SW 1271 (cell line): ENCODE results near the gene CYB561.

Experiments used
- DNase-seq, 2 experiments: peaks; one replicate each; lab custom pipeline; 2025; lab: John Stamatoyannopoulos, UW

CYB561 gene

DNA sequence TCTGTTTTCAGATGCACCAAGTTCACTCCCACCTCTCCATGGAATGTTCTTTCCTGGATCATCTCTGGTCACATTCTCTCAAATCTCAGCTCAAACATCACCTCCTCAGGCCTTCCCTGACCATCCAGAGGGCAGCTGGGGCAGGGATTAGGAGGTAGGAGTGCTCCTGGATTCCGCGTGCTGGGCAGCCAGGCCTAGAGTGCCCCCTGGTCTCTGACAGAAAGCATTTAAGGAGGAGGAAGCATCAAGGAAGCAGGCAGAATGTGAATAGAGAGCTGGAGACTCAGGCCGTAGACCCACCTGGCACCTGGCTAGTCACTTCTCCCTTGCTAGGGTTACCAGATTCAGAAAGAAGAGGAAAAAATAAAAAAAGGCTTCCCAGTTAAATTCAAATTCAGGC lies 2.5 kb upstream of the CYB561 start:
- no peak for DNase-seq

DNA sequence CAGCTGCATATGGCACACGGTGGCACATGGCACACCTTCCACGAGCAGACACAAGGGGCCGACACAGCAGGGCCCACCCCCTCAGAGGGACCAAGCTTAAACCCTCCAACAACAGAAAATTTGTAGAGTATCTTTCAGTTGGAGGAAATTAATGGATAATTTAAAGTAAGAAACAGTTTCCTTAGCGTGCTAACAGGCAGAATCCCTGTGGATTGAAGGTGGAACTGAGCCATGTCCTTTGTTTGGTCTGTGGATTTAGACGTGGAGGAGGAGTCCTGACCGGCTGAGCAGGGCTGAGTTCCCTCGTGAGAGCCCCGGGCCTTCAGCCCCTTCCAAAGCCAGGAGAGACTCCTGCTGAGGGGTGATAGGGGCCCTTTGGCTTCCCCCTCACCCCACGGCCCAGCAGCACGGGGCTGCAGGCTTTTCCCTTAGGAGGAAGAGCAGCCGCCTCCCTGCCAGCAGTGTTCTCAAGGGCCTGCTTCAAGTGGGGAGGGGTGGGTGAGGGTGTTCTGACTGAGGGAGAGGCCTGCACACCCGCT lies 1.4 kb upstream of the CYB561 start:
- no peak for DNase-seq

DNA sequence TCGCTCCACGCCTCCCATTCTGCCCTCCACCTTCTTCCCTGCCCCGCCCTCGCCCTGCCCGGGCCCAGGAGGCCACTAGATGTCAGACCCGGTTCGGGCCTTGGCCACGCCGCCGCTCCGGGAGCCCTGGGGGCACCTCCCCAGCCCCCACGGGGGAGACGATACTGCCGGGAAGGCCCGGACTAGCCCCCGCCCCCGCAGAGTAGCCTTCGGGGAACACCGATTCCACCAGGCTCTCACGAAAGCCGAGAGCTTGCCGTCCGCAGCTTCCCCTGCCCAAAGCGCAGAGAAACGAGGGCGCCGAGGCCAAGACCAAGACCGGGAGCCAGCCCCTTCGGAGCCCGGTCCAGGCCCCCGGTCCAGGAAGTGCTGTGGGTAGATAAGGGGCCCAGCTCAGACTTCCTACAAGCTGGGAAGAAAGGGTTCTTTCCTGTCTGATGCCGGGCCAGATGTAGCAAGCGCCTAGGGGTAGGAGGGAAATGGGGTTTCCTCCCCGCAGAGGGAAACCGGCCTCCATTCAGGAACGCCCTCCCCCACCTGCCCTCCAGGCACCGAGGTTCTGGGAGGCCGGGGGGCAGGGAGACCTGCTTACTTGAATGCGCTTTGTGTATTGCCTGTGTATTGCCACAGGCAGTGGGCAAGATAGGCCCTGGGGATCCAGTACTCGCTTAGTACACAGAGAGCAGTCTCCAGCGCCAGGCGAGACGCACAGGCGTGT lies 806 bp upstream of the CYB561 start:
- no peak for DNase-seq

DNA sequence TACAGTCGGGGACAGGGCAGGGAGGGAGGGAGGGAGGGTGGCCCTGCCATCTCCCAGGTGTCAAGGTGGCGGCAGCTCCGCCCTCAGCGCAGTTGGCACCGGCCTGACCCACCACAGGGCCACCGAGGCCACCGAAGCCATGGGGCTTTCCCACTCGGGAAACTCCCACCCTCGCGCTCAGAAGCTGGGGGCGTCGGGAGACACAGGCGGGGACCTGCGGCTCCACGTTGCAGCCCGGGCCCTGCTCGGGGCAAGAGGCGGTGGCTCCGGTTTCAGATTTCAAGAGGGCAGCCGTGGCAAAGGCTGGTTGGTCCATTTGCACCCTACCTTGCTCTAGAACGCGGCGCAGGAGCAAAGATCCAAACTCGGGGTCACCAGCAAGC lies 544 bp downstream of the CYB561 start:
- DNase-seq: no peak

DNA sequence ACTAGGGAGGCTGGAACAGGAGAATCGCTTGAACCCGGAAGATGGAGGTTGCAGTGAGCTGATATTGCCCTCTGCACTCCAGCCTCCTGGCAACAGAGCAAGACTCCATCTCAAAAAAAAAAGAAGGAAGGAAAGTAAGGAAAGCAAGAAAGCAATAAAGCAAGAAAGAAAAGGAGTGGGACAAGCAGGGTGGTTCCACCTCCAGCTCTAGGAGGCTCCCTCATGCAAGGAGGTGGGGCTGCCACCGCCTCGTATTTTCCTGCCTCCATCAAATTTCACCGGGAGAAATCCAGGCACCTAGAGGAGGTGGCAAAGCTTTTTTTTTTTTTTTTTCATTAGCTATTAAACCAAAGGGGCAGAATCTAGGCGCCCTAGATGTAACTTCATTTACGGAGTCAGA lies 1.0 kb downstream of the CYB561 start:
- DNase-seq: no peak

DNA sequence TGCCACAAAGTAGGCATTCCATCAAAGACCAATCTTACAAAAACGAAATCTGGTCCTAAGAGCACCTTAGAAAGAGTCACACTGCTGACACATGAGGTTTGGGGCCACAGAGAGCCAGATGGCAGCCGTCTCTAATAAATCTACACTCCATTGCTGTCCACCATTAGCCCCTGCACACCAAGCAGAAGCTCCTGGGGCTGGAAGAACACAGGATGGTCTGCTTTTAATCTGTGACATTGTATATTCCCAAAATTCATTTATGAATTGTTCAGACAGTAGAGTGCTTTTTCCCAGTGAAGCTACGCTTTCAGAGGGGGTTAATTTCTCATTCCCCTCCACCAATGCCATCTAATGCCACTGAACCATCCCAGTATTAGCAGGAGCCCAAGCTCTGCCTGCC lies 1.6 kb downstream of the CYB561 start:
- DNase-seq: no peak

DNA sequence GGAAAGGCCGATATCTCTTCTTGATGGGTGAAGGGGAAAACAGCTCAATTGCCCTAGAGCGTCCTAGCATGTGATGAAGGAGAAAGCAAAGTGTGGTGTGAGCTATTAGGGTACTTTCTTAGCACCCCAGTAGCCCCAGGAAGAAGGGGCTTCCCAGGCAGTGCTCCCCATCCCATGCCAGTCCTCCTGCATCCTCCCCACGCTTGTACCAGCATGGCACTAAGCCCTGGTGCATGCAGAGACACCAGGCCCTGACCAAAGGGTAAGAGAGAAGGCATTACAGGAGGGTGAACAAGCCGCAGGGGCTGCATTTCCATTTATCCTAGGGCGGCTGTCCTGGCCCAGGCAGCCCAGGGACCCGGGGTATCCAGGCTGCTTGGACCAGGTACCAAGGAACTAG lies 3.1 kb downstream of the CYB561 start:
- no peak for DNase-seq

DNA sequence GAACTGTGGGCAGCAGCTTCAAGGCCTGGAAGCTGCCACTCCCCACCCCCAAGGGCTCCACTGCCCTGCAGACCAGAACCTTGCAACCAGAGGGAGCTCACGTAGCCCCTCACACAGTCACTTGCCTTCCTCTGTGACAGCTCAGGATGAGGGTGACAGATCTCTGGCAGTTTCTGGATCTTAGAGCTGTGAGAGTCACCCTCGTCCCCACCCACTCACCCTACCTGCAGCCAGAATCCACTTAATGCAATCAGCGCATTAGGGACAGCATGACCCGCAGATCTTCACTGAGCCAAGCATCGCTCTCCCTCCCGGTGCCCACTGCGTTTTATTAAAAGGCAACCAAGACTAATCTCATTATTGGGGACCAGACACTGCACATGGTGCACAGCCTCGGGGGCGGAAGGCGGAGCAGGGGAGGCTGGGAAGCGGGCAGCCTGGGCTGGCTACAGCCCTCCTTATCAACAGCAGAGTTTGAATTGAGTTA lies 3.5 kb downstream of the CYB561 start:
- no peak for DNase-seq

DNA sequence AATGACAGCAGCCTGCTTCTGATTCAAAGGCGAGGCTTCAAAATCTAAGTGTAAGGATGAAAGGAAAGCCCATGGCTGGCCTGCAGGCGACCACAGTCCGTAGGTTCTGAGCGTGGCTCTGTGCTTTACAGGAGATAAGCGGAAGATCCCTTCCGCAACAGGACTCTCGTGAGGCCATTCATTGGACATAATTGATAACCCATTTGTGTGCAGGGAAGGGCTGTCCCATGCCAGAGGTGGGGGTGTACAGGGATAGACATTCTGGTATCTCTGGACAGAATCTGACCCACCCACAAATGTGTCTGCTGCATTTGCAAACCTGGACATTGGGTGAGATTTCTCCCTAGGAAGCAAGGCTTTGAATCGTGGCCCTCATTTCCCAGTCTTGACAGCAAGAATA lies 4.0 kb downstream of the CYB561 start:
- no peak for DNase-seq

DNA sequence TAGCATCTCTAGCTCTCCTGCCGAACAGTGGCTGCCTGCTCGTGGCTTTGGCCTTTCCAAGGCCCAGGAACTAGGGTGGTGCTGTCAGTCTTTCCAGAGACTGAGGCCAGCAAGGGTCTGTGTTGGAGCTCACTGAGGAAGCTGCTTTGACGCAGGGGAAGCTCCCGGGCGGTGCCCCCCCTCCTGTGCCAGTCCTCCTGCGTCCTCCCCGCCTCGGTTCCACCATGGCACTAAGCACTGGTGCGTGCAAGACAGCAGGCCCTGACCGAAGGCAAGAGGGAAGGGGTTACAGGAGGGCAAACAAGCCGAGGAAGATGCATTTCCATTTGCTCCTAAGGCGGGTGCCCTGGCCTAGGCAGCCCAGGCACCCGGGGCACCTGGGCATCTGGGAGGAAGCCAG lies 4.5 kb downstream of the CYB561 start:
- DNase-seq: no peak

DNA sequence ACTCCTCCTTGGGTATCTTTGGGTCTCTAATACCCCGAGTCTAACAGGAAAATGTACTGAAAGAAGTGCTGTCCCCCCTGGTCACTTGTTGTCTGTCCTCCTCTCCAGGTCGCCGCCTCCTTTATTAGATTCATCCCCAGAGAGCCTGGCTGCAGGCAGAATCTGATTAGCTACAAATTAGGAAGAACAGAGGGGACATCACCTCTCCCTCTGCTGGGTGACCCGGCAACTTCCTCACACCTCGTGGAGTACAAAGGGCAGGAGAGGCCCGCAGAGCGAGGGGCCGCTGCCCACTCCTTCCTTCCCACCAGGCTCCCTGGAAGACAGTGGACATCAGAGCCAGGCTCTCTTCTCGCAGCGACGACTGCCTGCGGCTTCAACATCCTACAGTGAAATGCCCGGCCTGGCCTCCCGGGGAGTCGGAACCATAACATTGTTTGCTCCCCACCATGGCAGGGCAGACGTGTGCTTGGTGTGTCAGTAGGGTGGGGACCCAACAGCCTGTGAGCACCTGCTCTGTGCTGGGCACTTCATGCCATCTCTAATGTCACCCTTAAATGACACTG lies 5.3 kb downstream of the CYB561 start:
- DNase-seq: no peak

DNA sequence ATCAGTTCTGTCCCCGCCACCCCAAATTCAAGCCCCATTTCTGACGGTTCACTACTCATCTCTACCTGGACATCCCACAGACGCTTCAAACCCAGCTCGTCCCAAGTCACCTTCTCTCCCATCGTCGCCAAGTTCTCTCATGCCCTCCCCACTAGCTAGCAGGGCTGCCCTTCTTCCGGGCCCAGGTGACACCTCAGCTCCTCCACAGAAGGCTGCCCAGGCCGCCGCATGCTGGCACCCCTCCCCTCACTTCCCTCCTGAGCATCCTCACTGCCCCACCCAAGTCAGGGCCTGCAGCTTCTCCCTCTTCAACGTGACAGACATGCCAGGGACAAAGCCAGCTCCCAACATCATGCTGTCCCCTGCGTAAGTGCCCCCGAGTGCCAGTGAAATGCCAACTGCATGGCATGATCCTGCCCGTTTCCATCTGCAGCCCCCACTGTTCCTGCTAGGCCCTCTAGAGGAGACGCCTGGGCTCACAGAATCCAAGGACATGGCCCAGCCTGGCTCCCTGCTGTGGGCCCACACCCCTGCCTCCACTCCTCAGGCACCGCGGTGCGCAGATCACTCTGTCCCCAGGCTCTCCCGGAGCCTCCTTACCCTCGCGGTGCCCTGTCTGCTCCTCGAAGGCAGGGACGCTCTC lies 5.9 kb downstream of the CYB561 start:
- no peak for DNase-seq

DNA sequence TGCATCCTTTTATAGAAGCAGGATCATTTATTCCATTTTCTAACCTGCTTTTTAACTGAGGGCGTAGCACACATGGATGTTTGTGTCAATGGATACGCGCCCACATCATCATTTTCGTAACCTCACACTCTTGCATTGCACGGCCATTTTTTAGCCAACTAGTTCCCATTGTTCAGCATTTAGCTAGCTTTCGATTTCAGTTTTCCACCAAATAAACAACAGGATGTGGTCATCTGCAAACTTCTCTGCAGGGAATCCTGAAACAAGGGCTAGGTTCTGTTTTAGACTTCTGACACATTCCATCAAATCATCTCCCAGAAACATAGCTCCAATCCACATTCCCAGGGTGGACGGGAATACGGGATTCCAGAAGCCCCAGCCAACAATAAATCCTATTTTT lies 6.4 kb downstream of the CYB561 start:
- no peak for DNase-seq

DNA sequence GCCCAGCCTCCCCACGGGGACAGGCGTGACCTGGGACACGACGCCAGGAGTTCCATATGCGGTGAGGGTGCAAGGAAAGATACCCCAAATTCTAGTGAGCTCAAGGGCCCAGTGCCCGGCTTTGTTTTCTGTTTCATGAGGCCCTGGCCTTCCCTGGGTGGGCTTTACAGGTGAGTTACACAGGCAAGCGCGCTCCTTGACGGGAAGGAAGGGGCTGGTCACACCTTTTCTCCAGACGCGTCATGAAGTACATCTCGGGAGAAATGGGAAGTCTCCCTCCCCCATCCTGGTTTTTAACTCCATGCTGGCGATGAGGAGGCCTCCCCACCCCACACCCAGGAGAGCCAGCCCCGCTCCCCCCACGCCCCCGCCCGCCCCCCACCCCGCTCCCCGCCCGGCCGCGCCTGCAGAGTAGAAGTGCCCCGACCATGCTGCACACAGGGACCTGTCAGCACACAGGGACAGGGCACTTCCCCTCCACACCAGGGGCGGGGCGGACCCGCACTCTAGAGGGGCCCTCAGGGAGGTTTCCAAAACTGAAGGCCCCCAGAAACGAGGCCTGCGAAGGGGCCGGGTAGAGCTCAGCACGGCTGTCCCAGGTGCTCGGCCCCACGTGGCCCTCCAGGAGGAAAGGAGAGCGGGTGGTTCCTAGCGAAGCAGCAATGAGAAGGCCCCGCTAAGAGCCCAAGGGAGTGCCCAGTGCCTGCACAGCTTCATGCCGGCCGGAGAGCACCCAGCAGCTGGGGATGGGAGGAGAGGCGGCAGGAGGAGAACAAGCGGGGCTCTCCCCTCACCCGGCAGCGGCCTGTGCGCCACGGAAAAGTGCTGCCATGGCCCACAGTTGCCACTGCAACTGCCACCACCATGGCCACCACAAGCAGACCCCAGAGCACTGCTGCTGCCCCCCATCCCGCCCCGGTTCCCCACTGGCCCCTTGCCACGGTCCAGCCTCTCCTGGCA lies 7.7 kb downstream of the CYB561 start:
- no peak for DNase-seq

DNA sequence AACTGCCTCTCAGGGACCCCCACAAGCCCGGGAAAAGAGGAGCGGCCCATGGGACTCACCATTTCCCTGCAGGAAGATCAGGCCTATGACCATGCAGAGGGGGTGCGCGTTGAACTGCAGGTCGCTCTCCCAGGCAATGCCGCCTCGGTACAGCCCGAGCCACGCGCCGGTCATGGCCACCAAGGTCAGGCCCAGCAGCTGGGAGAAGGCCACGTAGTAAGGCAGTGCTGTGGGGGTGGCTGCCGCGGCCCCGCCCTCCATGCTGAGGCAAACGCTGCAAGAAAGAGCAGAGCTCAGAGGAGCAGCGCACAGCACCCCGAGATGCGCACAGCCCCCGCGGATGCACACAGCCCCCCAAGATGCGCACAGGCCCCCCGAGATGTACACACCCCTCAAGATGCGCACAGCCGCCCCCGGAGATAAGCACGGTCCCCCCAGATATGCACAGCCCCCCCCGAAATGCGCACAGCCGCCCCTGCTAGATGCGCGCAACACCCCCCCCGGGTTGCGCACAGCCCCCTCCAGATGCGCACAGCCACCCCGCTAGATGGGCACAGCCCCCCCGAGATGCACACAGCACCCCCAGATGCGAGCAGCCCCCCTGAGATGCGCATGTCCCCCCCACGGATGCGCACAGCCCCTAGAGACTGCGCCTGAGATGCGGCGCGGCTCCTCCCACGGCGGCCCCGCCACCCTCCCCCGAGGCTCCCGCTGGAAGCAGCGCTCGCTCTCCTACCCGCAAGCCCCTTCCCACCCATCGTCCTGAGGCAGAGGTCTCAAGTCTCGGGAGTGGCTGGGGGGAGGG lies 8.6 kb downstream of the CYB561 start:
- no peak for DNase-seq

DNA sequence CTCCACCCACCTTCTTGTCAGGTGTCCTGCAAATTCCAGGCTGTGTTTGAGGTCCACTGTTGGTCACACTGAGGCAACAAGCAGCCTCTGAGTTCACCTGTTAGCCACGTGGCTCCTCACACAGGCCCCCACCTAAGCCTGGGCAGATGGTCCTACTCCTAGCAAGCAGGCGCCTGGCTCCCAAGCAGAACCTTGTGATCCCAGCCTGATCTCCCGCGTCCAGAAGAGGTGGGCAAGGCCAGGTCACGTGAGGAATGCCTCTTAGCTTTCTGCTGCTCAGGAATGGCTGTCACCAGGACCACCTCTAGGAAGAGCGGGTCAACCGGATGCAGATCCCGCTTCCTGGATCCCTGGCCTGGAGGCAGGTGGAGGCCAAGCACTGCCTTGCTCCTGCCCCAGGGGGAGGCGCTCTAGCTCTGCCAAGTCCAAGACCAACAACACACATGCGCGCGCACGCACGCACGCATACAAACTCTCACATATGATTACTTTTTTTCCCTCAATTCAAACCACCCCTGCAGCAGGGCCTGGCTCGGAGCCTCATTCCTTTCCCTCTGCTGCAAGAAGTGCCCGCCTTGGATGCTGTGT lies 9.5 kb downstream of the CYB561 start:
- DNase-seq: no peak

DNA sequence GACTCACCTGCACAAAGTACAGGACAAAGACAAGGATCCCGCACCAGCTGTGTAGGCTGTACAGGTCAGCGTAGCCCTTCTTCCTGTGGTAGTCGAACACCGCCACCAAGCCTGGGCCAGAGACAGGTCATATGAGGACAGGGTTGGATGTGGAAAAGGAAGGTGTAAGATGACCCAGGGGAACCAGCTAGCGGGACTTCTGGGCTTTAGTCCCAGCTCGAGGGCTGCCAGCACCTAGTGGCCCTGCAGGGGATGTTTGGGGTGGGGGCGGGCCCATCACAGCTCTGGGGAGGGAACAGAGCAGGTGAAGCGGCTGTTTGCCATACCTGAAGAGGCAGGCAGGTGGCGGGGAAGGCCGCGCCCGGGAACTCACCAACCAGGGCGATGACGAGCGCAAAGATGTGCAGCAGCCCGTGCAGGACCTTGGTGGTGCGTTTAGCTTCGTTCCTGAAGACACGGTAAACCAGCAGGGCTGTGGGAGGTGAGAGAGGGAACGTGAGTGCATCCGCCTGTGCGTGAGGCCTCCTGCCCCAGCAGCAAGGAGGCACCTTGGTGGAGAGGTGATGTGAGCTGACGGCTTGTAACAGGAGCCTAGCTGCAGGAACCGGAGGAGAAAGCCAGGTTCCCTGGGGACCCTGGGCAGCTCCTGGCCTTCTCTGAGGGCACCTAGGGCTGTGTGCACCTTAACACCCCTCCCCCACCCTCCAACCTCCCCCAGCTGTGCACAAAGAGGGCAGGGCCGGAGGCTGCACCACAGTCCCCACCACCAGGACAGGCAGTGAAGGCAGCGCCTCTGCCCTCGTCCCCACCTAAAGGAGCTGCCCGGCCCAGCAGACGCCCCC lies 10.2 kb downstream of the CYB561 start:
- no peak for DNase-seq

DNA sequence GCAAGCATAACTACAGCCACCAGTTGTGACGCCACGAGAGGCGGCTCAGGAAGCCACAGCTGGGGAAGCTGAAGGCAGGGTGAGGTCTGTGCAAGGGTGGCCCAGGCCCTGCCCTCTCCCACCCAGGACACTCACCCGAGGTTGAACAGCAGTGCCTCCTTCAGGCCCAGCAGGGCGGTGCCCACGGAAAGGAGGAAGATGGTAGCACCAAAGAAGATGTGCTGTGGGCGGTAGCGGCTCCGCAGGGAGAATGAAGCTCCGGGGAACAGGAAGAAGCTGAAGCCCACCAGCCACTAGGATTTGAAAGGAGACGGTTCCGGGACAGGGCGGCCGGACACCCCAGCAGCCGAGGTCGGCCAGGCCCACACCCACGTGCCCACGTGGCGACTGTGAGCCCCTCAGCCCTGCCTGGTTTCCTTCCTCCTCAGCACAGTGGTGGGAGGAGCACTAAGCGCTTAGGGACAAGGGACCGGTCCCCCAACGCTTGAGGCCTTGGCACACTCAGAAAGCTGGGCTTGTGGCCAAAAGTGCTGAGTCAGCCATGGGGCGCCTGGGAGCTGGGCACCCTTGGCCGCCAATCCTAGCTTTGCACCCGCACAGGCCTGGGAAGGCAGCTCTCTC lies 11.0 kb downstream of the CYB561 start:
- DNase-seq: peak in 1 of 2 experiments; percentile 24
